Mesenchymal stem cell (in vitro differentiated cells and primary cell): ENCODE measurements around the gene P2RX2.
A peak's percentile ranks its signal among the peaks of the same experiment; 100 is the strongest.

Experiments used
- DNase-seq: peaks from one replicate; pipeline ENCODE4 v3.0.0-alpha.2; 2013
- H2AFZ ChIP-seq: one replicate; pipeline ENCODE4 v1.6.1; 2013; ENCODE audit warnings: low read depth, mild to moderate bottlenecking, control low read depth, inconsistent platforms, low read length, moderate library complexity
- H2AK5ac ChIP-seq: 2 replicates; pipeline ENCODE4 v1.6.1; 2013; ENCODE audit warnings: low read length, moderate library complexity, mild to moderate bottlenecking, inconsistent platforms; ENCODE audit not compliant: severe bottlenecking
- H2BK120ac ChIP-seq: one replicate; pipeline ENCODE4 v1.6.1; 2013; ENCODE audit warnings: low read depth, mild to moderate bottlenecking, inconsistent platforms, low read length, moderate library complexity
- H2BK12ac ChIP-seq, 2 experiments: one replicate each; pipeline ENCODE4 v1.6.1; 2013; ENCODE audit warnings: inconsistent platforms in 2 of 2, low read length in 2 of 2, mild to moderate bottlenecking in 2 of 2, moderate library complexity in 2 of 2, control low read depth in 1 of 2
- H2BK15ac ChIP-seq: one replicate; pipeline ENCODE4 v1.6.1; 2013; ENCODE audit warnings: mild to moderate bottlenecking, low read depth, inconsistent platforms; ENCODE audit not compliant: poor library complexity, severe bottlenecking
- H2BK5ac ChIP-seq: 2 replicates; pipeline ENCODE4 v1.6.1; 2013; ENCODE audit warnings: low read depth, mild to moderate bottlenecking, low read length, control low read depth, inconsistent platforms; ENCODE audit not compliant: poor library complexity, severe bottlenecking
- H3K14ac ChIP-seq, 2 experiments: one replicate each; pipeline ENCODE4 v1.6.1; 2013; ENCODE audit warnings: inconsistent platforms in 2 of 2, low read length in 2 of 2, control low read depth in 1 of 2, mild to moderate bottlenecking in 1 of 2, moderate library complexity in 1 of 2
- H3K18ac ChIP-seq, 2 experiments: one replicate each; pipeline ENCODE4 v1.6.1; 2013; ENCODE audit warnings: inconsistent platforms in 2 of 2, low read length in 2 of 2, control low read depth in 1 of 2, low read depth in 1 of 2, mild to moderate bottlenecking in 1 of 2
- H3K23ac ChIP-seq, 2 experiments: one replicate each; pipeline ENCODE4 v1.6.1; 2013; ENCODE audit warnings: inconsistent platforms in 2 of 2, low read length in 2 of 2, mild to moderate bottlenecking in 2 of 2, moderate library complexity in 2 of 2, control low read depth in 1 of 2
- H3K27ac ChIP-seq: 2 replicates; pipeline ENCODE4 v1.5.1; 2013; ENCODE audit warnings: mild to moderate bottlenecking, moderate library complexity, low read length, control low read depth, inconsistent platforms; ENCODE audit not compliant: poor library complexity, severe bottlenecking
- H3K27me3 ChIP-seq, 2 experiments: 2 replicates each; pipeline versions ENCODE4 v1.6.1 to v1.7.0; 2013; ENCODE audit warnings: low read length in 2 of 2, mild to moderate bottlenecking in 2 of 2, moderate library complexity in 2 of 2, control low read depth in 1 of 2, inconsistent platforms in 1 of 2; ENCODE audit not compliant: control insufficient read depth in 1 of 2, insufficient read depth in 1 of 2
- H3K36me3 ChIP-seq, 2 experiments: 2 replicates each; pipeline versions ENCODE4 v1.6.1 to v1.7.0; 2013; ENCODE audit warnings: low read length in 2 of 2, control low read depth in 1 of 2, inconsistent platforms in 1 of 2, low read depth in 1 of 2, mild to moderate bottlenecking in 1 of 2; ENCODE audit not compliant: insufficient read depth in 2 of 2, control insufficient read depth in 1 of 2
- H3K4ac ChIP-seq, 2 experiments: one replicate each; pipeline ENCODE4 v1.6.1; 2013; ENCODE audit warnings: inconsistent platforms in 2 of 2, low read length in 2 of 2, mild to moderate bottlenecking in 2 of 2, moderate library complexity in 2 of 2, control low read depth in 1 of 2, low read depth in 1 of 2
- H3K4me1 ChIP-seq: 2 replicates; pipeline ENCODE4 v1.6.1; 2013; ENCODE audit warnings: low read depth, low read length, control low read depth; ENCODE audit not compliant: control insufficient read depth, insufficient read depth
- H3K4me2 ChIP-seq: 2 replicates; pipeline ENCODE4 v1.6.1; 2013; ENCODE audit warnings: low read length, mild to moderate bottlenecking, inconsistent platforms; ENCODE audit not compliant: poor library complexity, severe bottlenecking
- H3K4me3 ChIP-seq, 2 experiments: 2 replicates each; pipeline versions ENCODE4 v1.5.1 to v1.7.0; 2013; ENCODE audit warnings: low read length in 2 of 2, mild to moderate bottlenecking in 2 of 2, control low read depth in 1 of 2, low read depth in 1 of 2; ENCODE audit not compliant: insufficient read depth in 1 of 2
- H3K79me1 ChIP-seq: replicated peaks from 2 replicates; pipeline ENCODE4 v1.6.1; 2013; ENCODE audit warnings: mild to moderate bottlenecking, control low read depth, low read length, inconsistent platforms; ENCODE audit not compliant: poor library complexity, severe bottlenecking
- H3K9ac ChIP-seq: 2 replicates; pipeline ENCODE4 v1.7.0; 2013; ENCODE audit warnings: mild to moderate bottlenecking, low read length, moderate library complexity
- H3K9me3 ChIP-seq: 2 replicates; pipeline ENCODE4 v1.7.0; 2013; ENCODE audit warnings: mild to moderate bottlenecking, low read length; ENCODE audit not compliant: control insufficient read depth
- H4K8ac ChIP-seq: one replicate; pipeline ENCODE4 v1.6.1; 2013; ENCODE audit warnings: inconsistent platforms, mild to moderate bottlenecking, low read length, moderate library complexity
- H4K91ac ChIP-seq: one replicate; pipeline ENCODE4 v1.6.1; 2013; ENCODE audit warnings: mild to moderate bottlenecking, low read length, inconsistent platforms
- WGBS: methylation state at CpG from one replicate; pipeline ENCODE4 v1.1.7; 2013; ENCODE audit warnings: mixed read lengths; 5-methylcytosine and 5-hydroxymethylcytosine counted together

P2RX2 gene

GRCh38 chr12:132610866-132611602 lies 7.5 kb upstream of the P2RX2 start:
- DNase-seq, result no peak
- Histone ChIP-seq H4K91ac (no peak overlapping the region), H2BK120ac (no peak overlapping the region), H2BK12ac (no peak overlapping the region), H2BK15ac (no peak overlapping the region), H3K23ac (no peak overlapping the region), H3K4me3 (peak overlapping the region in 1 of 2 experiments; percentile 51), H3K18ac (no peak overlapping the region), H4K8ac (no peak overlapping the region), H2AFZ (no peak overlapping the region), H3K36me3 (no peaks in the 10 kb centered on the region), H3K79me1 (no peaks in the 10 kb centered on the region), H3K4ac (no peak overlapping the region), H3K14ac (no peak overlapping the region), H3K9me3 (peaks cover 6% of the 10 kb centered on the region), H3K9ac (no peak overlapping the region), H3K27me3 (peaks cover 41 to 99% of the 10 kb centered on the region in 2 experiments), H2BK5ac (no peak overlapping the region), H2AK5ac (no peak overlapping the region), H3K27ac (no peak overlapping the region), H3K4me1 (peaks cover 14% of the 10 kb centered on the region), H3K4me2 (no peak overlapping the region)
- 87% methylated on average over 33 of the region's 33 CpGs for WGBS

- no peak overlapping the region for H3K14ac ChIP-seq
- WGBS, result 95% methylated on average over 10 of the region's 10 CpGs
- no peak overlapping the region for H2BK12ac ChIP-seq
These were observed 7.0 kb upstream of the P2RX2 start for GRCh38 chr12:132611620-132612019.

GRCh38 chr12:132614029-132614428 lies 4.5 kb upstream of the P2RX2 start:
- no peak overlapping the region for H2BK15ac ChIP-seq
- no peak overlapping the region for H4K91ac ChIP-seq
- peaks cover 47 to 92% of the 10 kb centered on the region in 2 experiments for H3K27me3 ChIP-seq
- H3K4me3 ChIP-seq, result no peak overlapping the region
- H3K27ac ChIP-seq, result no peak overlapping the region
- H3K4me2 ChIP-seq, result no peak overlapping the region
- no peak overlapping the region for H3K14ac ChIP-seq
- no peak for DNase-seq
- no peak overlapping the region for H3K23ac ChIP-seq
- no peak overlapping the region for H2AK5ac ChIP-seq
- no peak overlapping the region for H3K9ac ChIP-seq
- peaks cover 15% of the 10 kb centered on the region for H3K9me3 ChIP-seq
- no peak overlapping the region for H2BK120ac ChIP-seq
- 74% methylated on average over 5 of the region's 5 CpGs for WGBS
- H3K4ac ChIP-seq, result no peak overlapping the region
- H3K18ac ChIP-seq, result no peak overlapping the region
- H3K79me1 ChIP-seq, result no peaks in the 10 kb centered on the region
- no peak overlapping the region for H4K8ac ChIP-seq
- H2BK5ac ChIP-seq, result no peak overlapping the region
- H2BK12ac ChIP-seq, result no peak overlapping the region
- H3K4me1 ChIP-seq, result peaks cover 11% of the 10 kb centered on the region
- no peak overlapping the region for H2AFZ ChIP-seq
- no peaks in the 10 kb centered on the region for H3K36me3 ChIP-seq

More at GRCh38 chr12:132611620-132612019, 7.0 kb upstream of the P2RX2 start:
- no peak overlapping the region for H2BK5ac ChIP-seq
- no peak overlapping the region for H3K23ac ChIP-seq
- no peak overlapping the region for H4K91ac ChIP-seq
- H3K27me3 ChIP-seq, result peaks cover 41 to 99% of the 10 kb centered on the region in 2 experiments
- no peak overlapping the region for H3K18ac ChIP-seq
- no peak overlapping the region for H3K4me2 ChIP-seq
- no peak overlapping the region for H3K4ac ChIP-seq
- H3K4me1 ChIP-seq, result peaks cover 14% of the 10 kb centered on the region
- no peak overlapping the region for H2BK15ac ChIP-seq
- peaks cover 7% of the 10 kb centered on the region for H3K9me3 ChIP-seq
- H4K8ac ChIP-seq, result no peak overlapping the region
- no peaks in the 10 kb centered on the region for H3K79me1 ChIP-seq
- H3K9ac ChIP-seq, result no peak overlapping the region
- H3K27ac ChIP-seq, result no peak overlapping the region
- no peak overlapping the region for H2AFZ ChIP-seq
- H3K4me3 ChIP-seq, result no peak overlapping the region
- no peak overlapping the region for H2AK5ac ChIP-seq
- H2BK120ac ChIP-seq, result no peak overlapping the region
- no peaks in the 10 kb centered on the region for H3K36me3 ChIP-seq
- DNase-seq, result no peak

GRCh38 chr12:132614861-132615578 lies 3.6 kb upstream of the P2RX2 start:
- no peaks in the 10 kb centered on the region for H3K36me3 ChIP-seq
- no peak overlapping the region for H3K23ac ChIP-seq
- H3K27me3 ChIP-seq, result peaks cover 55 to 85% of the 10 kb centered on the region in 2 experiments
- H3K14ac ChIP-seq, result no peak overlapping the region
- no peak overlapping the region for H2AK5ac ChIP-seq
- no peak overlapping the region for H2BK5ac ChIP-seq
- WGBS, result 25% methylated on average over 18 of the region's 18 CpGs
- H3K18ac ChIP-seq, result no peak overlapping the region
- H3K79me1 ChIP-seq, result no peaks in the 10 kb centered on the region
- peaks cover 11% of the 10 kb centered on the region for H3K4me1 ChIP-seq
- H2BK120ac ChIP-seq, result no peak overlapping the region
- DNase-seq, result peak; percentile 85
- no peak overlapping the region for H4K91ac ChIP-seq
- H2BK15ac ChIP-seq, result no peak overlapping the region
- H2BK12ac ChIP-seq, result no peak overlapping the region
- H4K8ac ChIP-seq, result no peak overlapping the region
- H3K4ac ChIP-seq, result no peak overlapping the region
- H3K9ac ChIP-seq, result no peak overlapping the region
- no peak overlapping the region for H3K27ac ChIP-seq
- no peak overlapping the region for H2AFZ ChIP-seq
- H3K4me3 ChIP-seq, result no peak overlapping the region
- peaks cover 15% of the 10 kb centered on the region for H3K9me3 ChIP-seq
- no peak overlapping the region for H3K4me2 ChIP-seq
